HepG2 (cell line): ENCODE data around the gene ERO1A. TPM values are rescaled to one million over a fixed set of nuclear protein-coding genes. Genes with fewer than 3 reads are reported as not detected.
A peak's percentile ranks its signal among the peaks of the same experiment; 100 is the strongest.

Source experiments
- AHR ChIP-seq: IDR thresholded peaks from 2 replicates; pipeline ENCODE4 v1.6.1; 2018; ENCODE audit warnings: missing genetic modification reagents, missing compliant biosample characterization
- BRD4 ChIP-seq: sonication (generic); formaldehyde crosslinking; IDR thresholded peaks from 2 replicates; pipeline ENCODE4 v1.4.0; 2020; ENCODE audit warnings: missing genetic modification reagents
- DR1 ChIP-seq: sonication (generic); formaldehyde crosslinking; IDR thresholded peaks from 2 replicates; pipeline ENCODE4 v1.8.0; 2021; ENCODE audit warnings: mild to moderate bottlenecking, missing genetic modification reagents, inconsistent platforms
- HBP1 ChIP-seq: IDR thresholded peaks from 2 replicates; pipeline ENCODE4 v1.6.1; 2016; ENCODE audit warnings: low read depth, control low read depth
- MNT ChIP-seq: fragments of 450-650 bp; IDR thresholded peaks from 2 replicates; pipeline ENCODE4 v1.6.1; 2016
- NR1H2 ChIP-seq: sonication (generic); formaldehyde crosslinking; IDR thresholded peaks from 2 replicates; pipeline ENCODE4 v1.8.1; 2022; ENCODE audit warnings: low read depth, missing genetic modification reagents, borderline replicate concordance
- PLRG1 ChIP-seq: fragments of 450-650 bp; conservative IDR thresholded peaks from 2 replicates; pipeline ENCODE4 v1.6.1; 2016
- SRY ChIP-seq: sonication (generic); formaldehyde crosslinking; IDR thresholded peaks from 2 replicates; pipeline ENCODE4 v1.8.0; 2022; ENCODE audit warnings: mild to moderate bottlenecking, missing genetic modification reagents
- TEAD3 ChIP-seq: optimal IDR thresholded peaks from 2 replicates; pipeline ENCODE3; 2016; ENCODE audit warnings: borderline replicate concordance
- XBP1 ChIP-seq: sonication (generic); formaldehyde crosslinking; IDR thresholded peaks from 2 replicates; pipeline ENCODE4 v1.5.0; 2020; ENCODE audit warnings: missing genetic modification reagents
- ZBTB20 ChIP-seq: sonication (generic); formaldehyde crosslinking; IDR thresholded peaks from 2 replicates; pipeline ENCODE4 v1.8.1; 2023; ENCODE audit warnings: missing genetic modification reagents, low read depth, mild to moderate bottlenecking, borderline replicate concordance
- ZNF124 ChIP-seq: sonication (generic); formaldehyde crosslinking; IDR thresholded peaks from 2 replicates; pipeline ENCODE4 v1.4.0; 2020; ENCODE audit warnings: missing genetic modification reagents
- ZNF414 ChIP-seq: sonication (generic); formaldehyde crosslinking; IDR thresholded peaks from 2 replicates; pipeline ENCODE4 v1.5.0; 2020; ENCODE audit warnings: missing genetic modification reagents
- ZNF451 ChIP-seq: sonication (generic); formaldehyde crosslinking; IDR thresholded peaks from 2 replicates; pipeline ENCODE4 v1.5.0; 2020; ENCODE audit warnings: mild to moderate bottlenecking, missing genetic modification reagents
- ZNF550 ChIP-seq: sonication (generic); formaldehyde crosslinking; IDR thresholded peaks from 2 replicates; pipeline ENCODE4 v1.4.0; 2020; ENCODE audit warnings: mild to moderate bottlenecking, missing genetic modification reagents, borderline replicate concordance
- polyA plus RNA-seq, 8 experiments: library from polyadenylated mRNA; depleted of rRNA in 3 of 8; stranded (reverse) in 7 of 8; unstranded in 1 of 8; fragments of >200 nt; fragmentation: Illumina TruSeq in 4 of 8; extraction: Trizol in 4 of 8; gene quantifications; 2 replicates each; pipeline versions ENCODE4 v1.2.1 to v1.2.3, GENCODE V29; 2011 to 2016; ENCODE audit warnings: low read depth in 4 of 8, missing spikeins in 1 of 8, mixed read lengths in 1 of 8; ENCODE audit not compliant: insufficient read depth in 1 of 8
- total RNA-seq, 5 experiments: library from RNA; depleted of rRNA; stranded (reverse); fragments of >200 nt; fragmentation: Illumina TruSeq; extraction: Trizol; gene quantifications; 2 replicates each; pipeline ENCODE4 v1.2.3, GENCODE V29; 2016; ENCODE audit warnings: low read depth in 1 of 5
- TF ChIP-seq, protein P1 (sequence below): IDR thresholded peaks from 2 replicates; pipeline ENCODE4 v1.4.0; 2020; ENCODE audit warnings: mild to moderate bottlenecking, missing genetic modification reagents
- TF ChIP-seq, protein P2 (sequence below): IDR thresholded peaks from 2 replicates; pipeline ENCODE4 v1.6.1; 2016; ENCODE audit warnings: missing biosample characterization, missing genetic modification reagents, low read depth
- TF ChIP-seq, protein P3 (sequence below): IDR thresholded peaks from 2 replicates; pipeline ENCODE4 v1.6.1; 2016; ENCODE audit warnings: low read depth

ERO1A gene
- total and polyA plus RNA-seq, 2 of the 13 experiments (the other 11 are each of a cell fraction or from before 2014, with no cell fraction given) = 60.3 to 137 TPM

GRCh38 chr14:52694761-52695480, 437 bp downstream of the ERO1A start (continued):
- TF ChIP-seq NR1H2 (CRISPR knock-in tag) (0 out of 2 replicates have a peak, but pooled peaks have one; percentile 68), PLRG1 (no peak), SRY (CRISPR knock-in tag) (peak; percentile 81; the same call in 1 of the 2 replicates), AHR (0 out of 2 replicates have a peak, but pooled peaks have one; percentile 54), MNT (no peak), DR1 (CRISPR knock-in tag) (no peak), TEAD3 (CRISPR knock-in tag) (peak; percentile 12), HBP1 (CRISPR knock-in tag) (0 out of 2 replicates have a peak, but pooled peaks have one; percentile 30), ZNF414 (CRISPR knock-in tag) (no peak), ZNF124 (CRISPR knock-in tag) (no peak), BRD4 (CRISPR knock-in tag) (peak; percentile 61; the same call in 1 of the 2 replicates), ZNF550 (CRISPR knock-in tag) (peak; percentile 59; the same call in 1 of the 2 replicates), XBP1 (no peak), ZBTB20 (CRISPR knock-in tag) (peak; percentile 43; the same call in 1 of the 2 replicates), ZNF451 (CRISPR knock-in tag) (0 out of 2 replicates have a peak, but pooled peaks have one; percentile 16)
- TF ChIP-seq, protein P1, sequence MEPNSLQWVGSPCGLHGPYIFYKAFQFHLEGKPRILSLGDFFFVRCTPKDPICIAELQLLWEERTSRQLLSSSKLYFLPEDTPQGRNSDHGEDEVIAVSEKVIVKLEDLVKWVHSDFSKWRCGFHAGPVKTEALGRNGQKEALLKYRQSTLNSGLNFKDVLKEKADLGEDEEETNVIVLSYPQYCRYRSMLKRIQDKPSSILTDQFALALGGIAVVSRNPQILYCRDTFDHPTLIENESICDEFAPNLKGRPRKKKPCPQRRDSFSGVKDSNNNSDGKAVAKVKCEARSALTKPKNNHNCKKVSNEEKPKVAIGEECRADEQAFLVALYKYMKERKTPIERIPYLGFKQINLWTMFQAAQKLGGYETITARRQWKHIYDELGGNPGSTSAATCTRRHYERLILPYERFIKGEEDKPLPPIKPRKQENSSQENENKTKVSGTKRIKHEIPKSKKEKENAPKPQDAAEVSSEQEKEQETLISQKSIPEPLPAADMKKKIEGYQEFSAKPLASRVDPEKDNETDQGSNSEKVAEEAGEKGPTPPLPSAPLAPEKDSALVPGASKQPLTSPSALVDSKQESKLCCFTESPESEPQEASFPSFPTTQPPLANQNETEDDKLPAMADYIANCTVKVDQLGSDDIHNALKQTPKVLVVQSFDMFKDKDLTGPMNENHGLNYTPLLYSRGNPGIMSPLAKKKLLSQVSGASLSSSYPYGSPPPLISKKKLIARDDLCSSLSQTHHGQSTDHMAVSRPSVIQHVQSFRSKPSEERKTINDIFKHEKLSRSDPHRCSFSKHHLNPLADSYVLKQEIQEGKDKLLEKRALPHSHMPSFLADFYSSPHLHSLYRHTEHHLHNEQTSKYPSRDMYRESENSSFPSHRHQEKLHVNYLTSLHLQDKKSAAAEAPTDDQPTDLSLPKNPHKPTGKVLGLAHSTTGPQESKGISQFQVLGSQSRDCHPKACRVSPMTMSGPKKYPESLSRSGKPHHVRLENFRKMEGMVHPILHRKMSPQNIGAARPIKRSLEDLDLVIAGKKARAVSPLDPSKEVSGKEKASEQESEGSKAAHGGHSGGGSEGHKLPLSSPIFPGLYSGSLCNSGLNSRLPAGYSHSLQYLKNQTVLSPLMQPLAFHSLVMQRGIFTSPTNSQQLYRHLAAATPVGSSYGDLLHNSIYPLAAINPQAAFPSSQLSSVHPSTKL (CRISPR knock-in tag) = 0 out of 2 replicates have a peak, but pooled peaks have one; percentile 32
- TF ChIP-seq, protein P2, sequence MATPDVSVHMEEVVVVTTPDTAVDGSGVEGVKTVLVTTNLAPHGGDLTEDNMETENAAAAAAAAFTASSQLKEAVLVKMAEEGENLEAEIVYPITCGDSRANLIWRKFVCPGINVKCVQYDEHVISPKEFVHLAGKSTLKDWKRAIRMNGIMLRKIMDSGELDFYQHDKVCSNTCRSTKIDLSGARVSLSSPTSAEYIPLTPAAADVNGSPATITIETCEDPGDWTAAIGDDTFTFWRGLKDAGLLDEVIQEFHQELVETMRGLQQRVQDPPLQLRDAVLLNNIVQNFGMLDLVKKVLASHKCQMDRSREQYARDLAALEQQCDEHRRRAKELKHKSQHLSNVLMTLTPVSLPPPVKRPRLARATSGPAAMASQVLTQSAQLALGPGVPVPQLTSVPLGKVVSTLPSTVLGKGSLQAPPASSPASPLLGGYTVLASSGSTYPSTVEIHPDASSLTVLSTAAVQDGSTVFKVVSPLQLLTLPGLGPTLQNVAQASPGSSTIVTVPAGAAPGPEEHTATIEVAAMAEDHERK (CRISPR knock-in tag) = no peak
- TF ChIP-seq, protein P3, sequence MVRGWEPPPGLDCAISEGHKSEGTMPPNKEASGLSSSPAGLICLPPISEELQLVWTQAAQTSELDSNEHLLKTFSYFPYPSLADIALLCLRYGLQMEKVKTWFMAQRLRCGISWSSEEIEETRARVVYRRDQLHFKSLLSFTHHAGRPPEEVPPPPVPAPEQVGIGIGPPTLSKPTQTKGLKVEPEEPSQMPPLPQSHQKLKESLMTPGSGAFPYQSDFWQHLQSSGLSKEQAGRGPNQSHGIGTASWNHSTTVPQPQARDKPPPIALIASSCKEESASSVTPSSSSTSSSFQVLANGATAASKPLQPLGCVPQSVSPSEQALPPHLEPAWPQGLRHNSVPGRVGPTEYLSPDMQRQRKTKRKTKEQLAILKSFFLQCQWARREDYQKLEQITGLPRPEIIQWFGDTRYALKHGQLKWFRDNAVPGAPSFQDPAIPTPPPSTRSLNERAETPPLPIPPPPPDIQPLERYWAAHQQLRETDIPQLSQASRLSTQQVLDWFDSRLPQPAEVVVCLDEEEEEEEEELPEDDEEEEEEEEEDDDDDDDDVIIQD (CRISPR knock-in tag) = no peak
